HG03097 (cell line): ENCODE data around the gene PTH.

Experiments used
- ATAC-seq: cut with Tn5 transposase; IDR thresholded peaks from one replicate; pipeline ENCODE4 v1.9.1; 2021; ENCODE audit not compliant: unreplicated experiment, low FRiP score

PTH gene

DNA sequence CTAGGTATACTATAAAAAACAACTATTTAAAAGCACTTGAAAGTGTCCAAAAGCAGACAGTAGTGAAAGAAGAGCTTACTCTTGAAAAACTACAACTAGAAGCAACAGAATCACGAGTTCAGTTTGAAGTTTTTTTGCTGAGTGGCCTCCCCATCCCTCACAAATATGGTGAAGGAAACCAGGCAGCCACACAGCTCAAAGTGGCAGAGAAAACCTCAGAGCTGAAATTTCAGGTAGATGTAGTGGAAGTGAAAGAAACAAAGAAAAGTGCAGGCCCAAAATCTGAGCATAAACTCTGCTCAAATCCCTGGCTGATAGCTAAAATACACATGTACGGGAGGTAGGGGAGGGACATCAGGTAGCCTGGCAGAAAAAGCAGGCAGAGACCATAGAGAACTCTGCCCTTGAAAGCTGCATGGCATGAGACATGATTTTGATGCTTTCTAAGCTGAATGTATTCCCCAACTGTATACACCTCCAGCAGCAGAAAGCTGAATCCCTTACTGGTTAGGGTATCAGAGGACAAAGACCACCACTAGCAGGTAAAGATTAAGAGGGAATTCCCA lies 44.9 kb downstream of the PTH start:
- ATAC-seq, result no peak

DNA sequence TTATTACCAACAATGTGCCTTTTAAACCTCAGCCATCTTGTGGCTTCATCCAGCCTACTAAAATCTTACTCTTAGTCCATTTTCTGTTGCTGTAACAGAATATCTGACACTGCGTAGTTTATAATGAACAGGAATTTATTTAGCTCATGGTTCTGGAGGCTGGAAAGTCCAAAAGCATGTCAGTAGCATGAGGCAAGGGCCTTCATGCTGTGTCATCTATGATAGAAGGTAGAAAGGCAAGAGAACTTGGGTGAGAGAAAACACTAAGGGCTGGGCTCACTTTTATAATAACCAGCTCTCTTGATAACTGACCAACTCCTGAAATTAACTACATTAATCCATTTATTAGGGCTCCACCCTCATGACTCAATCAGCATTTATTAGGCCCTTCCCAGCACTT lies 46.3 kb downstream of the PTH start:
- no peak for ATAC-seq

DNA sequence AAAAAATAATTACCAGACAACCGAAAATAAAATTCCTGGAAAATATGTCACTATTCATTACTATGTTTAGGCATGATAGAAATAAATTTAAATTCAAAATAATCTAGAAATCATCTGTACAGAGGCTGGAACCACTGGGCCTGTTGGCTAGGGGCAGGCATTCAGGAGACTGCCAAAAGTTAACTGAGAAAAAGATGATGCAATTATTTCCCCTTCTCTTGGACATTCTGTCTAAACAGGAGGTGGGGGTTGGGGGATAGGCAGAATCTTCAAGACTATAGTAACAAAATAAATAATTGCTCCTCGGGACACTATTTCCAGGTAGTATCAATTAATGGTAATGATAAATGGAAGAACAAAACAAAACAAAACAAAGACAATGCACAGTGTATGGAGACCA lies 46.9 kb downstream of the PTH start:
- no peak for ATAC-seq

DNA sequence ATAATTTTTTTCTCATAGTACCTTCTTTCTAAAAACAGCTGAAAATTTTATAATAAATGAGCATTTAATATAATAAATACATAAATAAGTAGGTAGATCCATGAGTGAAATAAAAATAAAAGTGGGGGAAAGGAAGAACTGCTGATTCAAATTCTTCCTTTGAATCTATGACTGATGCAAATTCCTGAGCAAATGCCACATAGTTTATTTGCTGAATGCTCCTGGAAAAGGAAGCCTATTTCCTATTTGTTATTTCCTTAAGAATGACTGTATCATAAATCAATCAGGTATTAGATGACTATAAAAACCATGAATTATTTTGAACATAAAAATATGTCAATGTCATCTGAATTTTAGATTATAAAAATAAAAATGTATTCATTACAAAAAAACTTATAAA lies 49.4 kb downstream of the PTH start:
- no peak for ATAC-seq

DNA sequence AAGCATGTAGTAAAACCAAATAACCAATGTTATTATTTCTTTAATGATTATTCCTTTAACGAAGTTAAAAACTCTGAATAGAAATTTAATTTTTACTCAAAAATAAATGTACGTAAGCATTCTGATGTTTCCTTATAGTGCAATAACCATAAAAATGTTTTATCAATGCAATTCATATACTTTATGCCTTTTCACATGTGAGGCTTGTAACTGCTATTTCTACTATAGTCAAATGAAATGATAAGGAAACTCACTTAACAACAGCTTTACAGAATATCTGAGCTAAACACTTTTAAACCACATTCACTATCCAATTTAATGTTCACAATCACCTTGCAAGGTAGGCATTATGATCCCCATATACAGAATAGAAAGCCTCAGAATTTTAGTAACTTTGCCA lies 50.2 kb downstream of the PTH start:
- ATAC-seq, result no peak
